Activated CD4-positive, alpha-beta T cell treated with anti-CD3 and anti-CD28 coated beads, Interleukin-2, amount 50 U/mL, for 4 hours (primary cell): ENCODE data around the gene COG8.

ENCODE experiments used
- DNase-seq, 2 experiments: peaks; one replicate each; pipeline ENCODE4 v3.0.0-alpha.2; 2020

Gene COG8

GRCh38 chr16:69285240-69285639 is 54.1 kb downstream of the COG8 start:
- no peak for DNase-seq

- no peak for DNase-seq
These were observed 55.5 kb downstream of the COG8 start for GRCh38 chr16:69283851-69284250.

- DNase-seq = no peak
These were observed 62.0 kb downstream of the COG8 start for GRCh38 chr16:69277413-69277812.
